ENCODE measurements around the gene DNASE2B.

The DNASE2B gene

DNA sequence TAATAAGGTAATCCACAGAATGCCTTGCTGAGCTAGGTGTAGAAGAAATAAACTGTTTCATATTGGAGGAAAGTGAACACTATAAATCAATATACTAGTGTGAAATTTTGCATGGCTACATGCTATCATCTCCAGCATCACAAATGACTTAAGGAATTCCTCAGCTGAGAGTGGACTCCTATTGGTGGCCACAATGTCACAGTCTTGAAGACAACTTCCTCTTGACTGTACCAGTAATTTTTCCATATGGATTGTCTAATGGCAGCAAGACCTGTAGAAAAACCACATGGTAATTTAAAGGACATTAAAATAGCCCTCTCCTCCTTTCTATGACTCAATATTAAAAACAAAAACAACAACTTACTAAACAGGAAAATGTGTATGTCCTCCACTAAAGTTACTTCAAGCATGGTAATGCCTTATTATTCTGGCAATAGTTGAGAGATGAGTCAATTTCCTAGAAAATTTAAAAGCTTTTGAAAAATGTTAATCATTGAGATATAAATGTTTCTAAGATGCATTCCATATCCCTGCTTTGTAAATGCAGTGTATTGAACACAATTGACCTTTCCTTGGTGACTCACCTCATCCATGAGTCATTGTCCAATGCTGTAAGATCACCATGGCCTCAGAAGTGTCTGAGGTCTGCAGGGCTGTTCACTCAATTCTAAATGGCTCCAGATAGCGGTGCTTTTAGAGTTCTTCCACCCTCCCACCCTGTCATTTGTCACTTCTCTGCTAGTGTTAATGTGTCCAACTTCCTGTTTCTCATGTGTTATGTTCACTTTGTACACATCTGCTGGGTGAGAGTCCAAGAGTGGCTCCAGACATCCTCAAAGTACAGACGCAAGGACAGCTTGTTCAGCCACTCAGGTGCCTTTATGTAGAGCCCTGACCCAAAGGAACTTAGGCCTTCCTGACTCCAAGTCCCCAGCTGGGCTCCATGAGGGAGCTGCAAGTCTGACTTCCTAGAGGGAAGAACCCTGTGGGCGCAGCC lies 32.8 kb upstream of the DNASE2B start:
- H3K4me3 ChIP-seq (ENCODE audit: low read depth, low read length) = no peak overlapping the region
- TF ChIP-seq, protein P1, sequence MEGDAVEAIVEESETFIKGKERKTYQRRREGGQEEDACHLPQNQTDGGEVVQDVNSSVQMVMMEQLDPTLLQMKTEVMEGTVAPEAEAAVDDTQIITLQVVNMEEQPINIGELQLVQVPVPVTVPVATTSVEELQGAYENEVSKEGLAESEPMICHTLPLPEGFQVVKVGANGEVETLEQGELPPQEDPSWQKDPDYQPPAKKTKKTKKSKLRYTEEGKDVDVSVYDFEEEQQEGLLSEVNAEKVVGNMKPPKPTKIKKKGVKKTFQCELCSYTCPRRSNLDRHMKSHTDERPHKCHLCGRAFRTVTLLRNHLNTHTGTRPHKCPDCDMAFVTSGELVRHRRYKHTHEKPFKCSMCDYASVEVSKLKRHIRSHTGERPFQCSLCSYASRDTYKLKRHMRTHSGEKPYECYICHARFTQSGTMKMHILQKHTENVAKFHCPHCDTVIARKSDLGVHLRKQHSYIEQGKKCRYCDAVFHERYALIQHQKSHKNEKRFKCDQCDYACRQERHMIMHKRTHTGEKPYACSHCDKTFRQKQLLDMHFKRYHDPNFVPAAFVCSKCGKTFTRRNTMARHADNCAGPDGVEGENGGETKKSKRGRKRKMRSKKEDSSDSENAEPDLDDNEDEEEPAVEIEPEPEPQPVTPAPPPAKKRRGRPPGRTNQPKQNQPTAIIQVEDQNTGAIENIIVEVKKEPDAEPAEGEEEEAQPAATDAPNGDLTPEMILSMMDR (IDR thresholded peaks at IDR 0.05; ENCODE audit: borderline replicate concordance, insufficient read depth, low read depth, low read length) = no peak

- TF ChIP-seq, protein P1 (IDR thresholded peaks at IDR 0.05; ENCODE audit: borderline replicate concordance, insufficient read depth, low read depth, low read length) = no peak
- no peak overlapping the region for H3K4me3 ChIP-seq (ENCODE audit: low read depth, low read length)
These were observed 31.5 kb upstream of the DNASE2B start for GRCh38 chr1:84366786-84367185.

- TF ChIP-seq, protein P1 (IDR thresholded peaks at IDR 0.05; ENCODE audit: borderline replicate concordance, insufficient read depth, low read depth, low read length) = no peak
- no peak overlapping the region for H3K4me3 ChIP-seq (ENCODE audit: low read depth, low read length)
These were observed 31.1 kb upstream of the DNASE2B start for GRCh38 chr1:84367219-84367618.

- TF ChIP-seq, protein P1 (IDR thresholded peaks at IDR 0.05; ENCODE audit: borderline replicate concordance, insufficient read depth, low read depth, low read length) = no peak
- no peak overlapping the region for H3K4me3 ChIP-seq (ENCODE audit: low read depth, low read length)
These were observed 29.8 kb upstream of the DNASE2B start for GRCh38 chr1:84368441-84368840.

DNA sequence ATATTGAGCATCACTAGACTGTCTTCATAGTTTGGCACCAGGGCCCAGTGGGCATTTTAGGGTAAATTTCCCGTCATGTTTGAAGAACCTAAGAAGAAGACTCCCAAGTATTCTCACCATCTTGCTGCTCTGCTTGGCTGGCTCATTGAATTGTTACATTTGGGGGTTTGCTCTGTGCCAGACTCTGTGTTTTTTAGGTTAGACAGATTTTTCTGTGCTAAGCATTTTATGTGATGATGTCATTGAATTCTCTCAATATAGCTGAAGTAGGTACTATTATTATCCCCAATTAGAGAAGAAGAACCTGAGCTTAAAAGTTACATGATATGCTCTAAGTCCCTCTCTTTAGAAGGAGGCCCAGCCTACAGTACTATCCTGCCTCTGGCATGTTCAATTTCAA lies 28.0 kb upstream of the DNASE2B start:
- H3K4me3 ChIP-seq (ENCODE audit: low read depth, low read length) = no peak overlapping the region
- TF ChIP-seq, protein P1 (IDR thresholded peaks at IDR 0.05; ENCODE audit: borderline replicate concordance, insufficient read depth, low read depth, low read length) = no peak

GRCh38 chr1:84370831-84371394 lies 27.4 kb upstream of the DNASE2B start:
- H3K4me3 ChIP-seq (ENCODE audit: low read depth, low read length) = no peak overlapping the region
- TF ChIP-seq, protein P1 (IDR thresholded peaks at IDR 0.05; ENCODE audit: borderline replicate concordance, insufficient read depth, low read depth, low read length) = no peak

Measured in GM12875 (cell line).